Fibroblast of the aortic adventitia (primary cell): Measurements from ENCODE around the gene PCDHGA1. TPM values are rescaled to one million over a fixed set of nuclear protein-coding genes. Genes with fewer than 3 reads are reported as not detected.
"Not testable (repeated sequence)": the region's sequence is repeated elsewhere in the genome, so short reads cannot be mapped to it uniquely, and the experiment has no call there.

ENCODE experiments used
- DNase-seq: peaks from one replicate; pipeline ENCODE4 v3.0.0-alpha.2; 2010; ENCODE audit warnings: low read depth
- H3K4me3 ChIP-seq: 2 replicates; pipeline ENCODE4 v1.5.1; 2011; ENCODE audit warnings: low read depth, mild to moderate bottlenecking, control low read depth, low read length, moderate library complexity
- total RNA-seq: library from RNA; depleted of rRNA; stranded (reverse); fragments of >200 nt; gene quantifications from 2 replicates; pipeline ENCODE4 v1.2.3, GENCODE V29; 2012; ENCODE audit warnings: low replicate concordance
- TF ChIP-seq, protein P1 (sequence below): IDR thresholded peaks from 2 replicates; pipeline ENCODE4 v1.5.1; 2011; ENCODE audit warnings: mild to moderate bottlenecking, low read length, control low read depth, inconsistent platforms; ENCODE audit not compliant: insufficient read depth

Gene PCDHGA1
- total RNA-seq, 1 donor = 1.4 TPM

DNA sequence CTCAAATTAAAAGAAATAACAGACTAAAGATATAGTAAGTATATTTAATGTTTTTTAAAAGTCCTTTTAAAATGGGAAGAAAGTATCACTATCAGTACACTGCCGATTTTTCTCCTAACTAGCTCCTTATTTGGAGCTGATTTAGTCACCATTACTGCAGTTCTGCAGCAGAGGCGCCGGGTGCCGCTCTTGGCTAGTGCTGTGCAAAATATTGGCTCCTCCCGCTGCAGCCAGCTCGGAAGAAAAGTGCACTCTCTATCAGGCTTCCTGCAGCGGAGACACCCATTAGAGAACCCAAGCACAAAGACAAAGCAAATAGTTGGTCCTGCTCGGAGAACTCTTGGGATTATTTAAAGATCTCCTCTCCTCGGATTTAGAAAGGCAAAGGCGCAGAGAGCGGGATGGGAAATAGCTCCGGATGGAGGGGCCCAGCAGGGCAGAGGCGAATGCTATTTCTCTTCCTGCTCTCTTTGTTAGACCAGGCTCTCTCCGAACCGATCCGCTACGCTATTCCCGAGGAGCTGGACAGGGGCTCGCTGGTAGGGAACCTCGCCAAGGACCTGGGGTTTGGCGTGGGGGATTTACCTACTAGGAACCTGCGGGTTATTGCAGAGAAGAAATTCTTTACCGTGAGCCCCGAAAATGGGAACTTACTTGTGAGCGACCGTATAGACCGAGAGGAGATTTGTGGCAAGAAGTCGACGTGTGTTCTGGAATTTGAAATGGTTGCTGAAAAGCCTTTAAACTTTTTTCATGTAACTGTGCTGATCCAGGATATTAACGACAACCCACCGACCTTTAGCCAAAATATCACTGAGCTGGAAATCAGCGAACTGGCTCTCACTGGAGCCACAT, 39.9 kb downstream of the PCDHGA1 start, which contains the start of gene PCDHGB3:
Gene PCDHGB3 (plus strand): TSS at position 249 of the 855 bp plus-strand sequence. CDS start 153 bp downstream, at position 402.
- TF ChIP-seq, protein P1, sequence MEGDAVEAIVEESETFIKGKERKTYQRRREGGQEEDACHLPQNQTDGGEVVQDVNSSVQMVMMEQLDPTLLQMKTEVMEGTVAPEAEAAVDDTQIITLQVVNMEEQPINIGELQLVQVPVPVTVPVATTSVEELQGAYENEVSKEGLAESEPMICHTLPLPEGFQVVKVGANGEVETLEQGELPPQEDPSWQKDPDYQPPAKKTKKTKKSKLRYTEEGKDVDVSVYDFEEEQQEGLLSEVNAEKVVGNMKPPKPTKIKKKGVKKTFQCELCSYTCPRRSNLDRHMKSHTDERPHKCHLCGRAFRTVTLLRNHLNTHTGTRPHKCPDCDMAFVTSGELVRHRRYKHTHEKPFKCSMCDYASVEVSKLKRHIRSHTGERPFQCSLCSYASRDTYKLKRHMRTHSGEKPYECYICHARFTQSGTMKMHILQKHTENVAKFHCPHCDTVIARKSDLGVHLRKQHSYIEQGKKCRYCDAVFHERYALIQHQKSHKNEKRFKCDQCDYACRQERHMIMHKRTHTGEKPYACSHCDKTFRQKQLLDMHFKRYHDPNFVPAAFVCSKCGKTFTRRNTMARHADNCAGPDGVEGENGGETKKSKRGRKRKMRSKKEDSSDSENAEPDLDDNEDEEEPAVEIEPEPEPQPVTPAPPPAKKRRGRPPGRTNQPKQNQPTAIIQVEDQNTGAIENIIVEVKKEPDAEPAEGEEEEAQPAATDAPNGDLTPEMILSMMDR = peak; percentile 64
- peak; percentile 76 for DNase-seq
- H3K4me3 ChIP-seq = peak within 1 kb of the TSS; percentile 57

- H3K4me3 ChIP-seq = no peak overlapping the region
- TF ChIP-seq, protein P1 = no peak
- no peak for DNase-seq
Observed at GRCh38 chr5:141371572-141372475, 41.5 kb downstream of the PCDHGA1 start.

DNA sequence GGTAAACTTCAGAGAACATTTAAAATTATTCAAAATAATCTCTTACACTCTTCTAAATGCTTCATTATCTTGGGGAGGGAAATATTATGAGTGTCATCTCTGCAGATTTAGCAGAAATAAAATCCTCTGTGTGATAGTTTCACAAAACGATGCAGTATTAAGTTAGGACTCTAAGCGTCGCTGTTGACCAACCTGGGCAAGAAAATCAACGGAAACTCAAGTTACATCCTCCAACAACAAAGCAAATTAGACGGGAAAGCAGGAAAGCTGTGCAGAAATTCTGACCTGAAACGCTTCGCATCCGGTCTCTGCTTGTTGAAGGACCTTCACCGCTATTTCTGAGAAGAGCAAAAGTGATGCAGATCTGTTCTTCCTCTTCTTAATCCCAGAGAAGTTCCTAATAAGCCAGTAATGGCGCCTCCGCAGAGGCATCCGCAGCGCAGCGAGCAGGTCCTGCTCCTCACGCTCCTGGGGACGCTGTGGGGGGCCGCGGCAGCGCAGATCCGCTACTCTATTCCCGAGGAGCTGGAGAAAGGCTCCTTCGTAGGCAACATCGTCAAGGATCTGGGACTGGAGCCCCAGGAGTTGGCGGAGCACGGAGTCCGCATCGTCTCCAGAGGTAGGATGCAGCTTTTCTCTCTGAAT, 43.5 kb downstream of the PCDHGA1 start, which contains the start of gene PCDHGA6:
Gene PCDHGA6 (plus strand): TSS at position 219 of the 645 bp plus-strand sequence. CDS start 193 bp downstream, at position 412.
- H3K4me3 ChIP-seq = peak within 1 kb of the TSS; percentile 59
- TF ChIP-seq, protein P1 = peak; percentile 57
- peak; percentile 53 for DNase-seq

DNA sequence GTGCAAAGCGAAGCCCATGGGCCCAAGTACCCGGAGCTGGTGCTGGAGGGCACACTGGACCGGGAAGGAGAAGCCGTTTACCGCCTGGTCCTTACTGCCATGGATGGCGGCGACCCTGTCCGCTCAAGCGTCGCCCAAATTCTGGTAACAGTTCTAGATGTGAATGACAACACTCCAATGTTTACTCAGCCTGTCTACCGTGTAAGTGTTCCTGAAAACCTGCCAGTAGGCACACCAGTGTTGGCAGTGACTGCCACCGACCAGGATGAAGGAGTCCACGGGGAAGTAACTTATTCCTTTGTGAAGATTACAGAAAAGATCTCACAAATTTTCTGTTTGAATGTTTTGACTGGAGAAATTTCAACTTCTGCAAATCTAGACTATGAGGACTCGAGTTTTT, 44.3 kb downstream of the PCDHGA1 start:
- no peak for DNase-seq
- no peak overlapping the region for H3K4me3 ChIP-seq
- TF ChIP-seq, protein P1 = no peak

- DNase-seq = not testable (repeated sequence)
Observed at GRCh38 chr5:141375444-141376155, 45.3 kb downstream of the PCDHGA1 start.

DNA sequence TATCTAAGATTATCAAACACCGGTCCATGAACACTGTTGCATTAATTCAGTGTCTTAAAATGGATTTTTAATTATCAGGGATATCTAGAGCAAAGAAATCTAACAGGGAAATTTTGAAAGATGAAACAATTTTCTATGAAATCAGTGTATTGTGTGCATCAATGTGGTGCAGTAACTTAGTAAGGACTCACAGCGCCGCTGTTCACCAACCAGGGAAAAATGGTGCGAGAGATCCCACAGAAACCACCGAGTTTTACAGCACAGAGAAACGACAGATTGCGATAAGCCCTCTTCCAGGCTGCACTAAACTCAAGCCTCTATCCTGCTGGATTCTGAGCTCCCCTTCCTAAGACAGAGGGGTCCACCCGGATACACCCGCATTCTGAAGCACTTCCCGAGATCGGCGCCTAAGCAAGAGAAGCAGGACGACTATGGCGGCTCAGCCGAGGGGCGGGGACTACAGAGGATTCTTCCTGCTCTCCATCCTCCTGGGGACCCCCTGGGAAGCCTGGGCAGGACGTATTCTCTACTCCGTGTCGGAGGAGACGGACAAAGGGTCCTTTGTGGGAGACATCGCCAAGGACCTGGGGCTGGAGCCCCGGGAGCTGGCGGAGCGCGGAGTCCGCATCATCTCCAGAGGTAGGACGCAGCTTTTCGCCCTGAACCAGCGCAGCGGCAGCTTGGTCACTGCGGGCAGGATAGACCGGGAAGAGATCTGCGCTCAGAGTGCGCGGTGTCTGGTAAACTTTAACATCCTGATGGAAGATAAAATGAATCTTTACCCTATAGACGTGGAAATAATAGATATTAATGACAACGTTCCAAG, 52.4 kb downstream of the PCDHGA1 start, which contains the start of gene PCDHGA7:
Gene PCDHGA7 (plus strand): TSS at position 274 of the 826 bp plus-strand sequence. CDS start 158 bp downstream, at position 432.
- DNase-seq = peak; percentile 68
- H3K4me3 ChIP-seq = peak within 1 kb of the TSS; percentile 73
- TF ChIP-seq, protein P1 = peak; percentile 67

More at GRCh38 chr5:141375444-141376155, 45.3 kb downstream of the PCDHGA1 start:
- H3K4me3 ChIP-seq = not testable (repeated sequence)
